ENCODE data around the gene IL17C.
A peak's percentile ranks its signal among the peaks of the same experiment; 100 is the strongest.

The IL17C gene

DNA sequence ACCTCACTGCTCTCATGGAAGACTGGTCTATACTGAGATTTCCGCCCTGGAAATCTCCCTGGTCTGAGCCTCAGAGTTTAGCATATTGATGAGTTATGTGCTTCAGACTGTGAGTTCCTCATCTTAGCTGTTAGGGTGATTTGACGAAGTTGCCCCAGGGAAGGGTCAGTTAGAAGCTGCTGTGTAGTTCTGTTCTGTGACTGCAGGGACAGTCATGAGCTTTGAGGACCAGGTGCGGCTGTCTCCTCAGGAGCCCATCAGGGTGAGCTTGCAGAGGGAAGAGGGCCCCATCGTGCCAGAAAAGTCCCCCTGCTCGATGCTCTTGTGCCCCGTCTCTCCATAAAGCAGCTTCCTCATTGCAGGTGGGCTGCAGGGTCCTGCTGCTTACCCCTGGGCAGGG is 28.3 kb upstream of the IL17C start:
- DNase-seq (ENCODE audit: low spot score): peak; percentile 62

DNA sequence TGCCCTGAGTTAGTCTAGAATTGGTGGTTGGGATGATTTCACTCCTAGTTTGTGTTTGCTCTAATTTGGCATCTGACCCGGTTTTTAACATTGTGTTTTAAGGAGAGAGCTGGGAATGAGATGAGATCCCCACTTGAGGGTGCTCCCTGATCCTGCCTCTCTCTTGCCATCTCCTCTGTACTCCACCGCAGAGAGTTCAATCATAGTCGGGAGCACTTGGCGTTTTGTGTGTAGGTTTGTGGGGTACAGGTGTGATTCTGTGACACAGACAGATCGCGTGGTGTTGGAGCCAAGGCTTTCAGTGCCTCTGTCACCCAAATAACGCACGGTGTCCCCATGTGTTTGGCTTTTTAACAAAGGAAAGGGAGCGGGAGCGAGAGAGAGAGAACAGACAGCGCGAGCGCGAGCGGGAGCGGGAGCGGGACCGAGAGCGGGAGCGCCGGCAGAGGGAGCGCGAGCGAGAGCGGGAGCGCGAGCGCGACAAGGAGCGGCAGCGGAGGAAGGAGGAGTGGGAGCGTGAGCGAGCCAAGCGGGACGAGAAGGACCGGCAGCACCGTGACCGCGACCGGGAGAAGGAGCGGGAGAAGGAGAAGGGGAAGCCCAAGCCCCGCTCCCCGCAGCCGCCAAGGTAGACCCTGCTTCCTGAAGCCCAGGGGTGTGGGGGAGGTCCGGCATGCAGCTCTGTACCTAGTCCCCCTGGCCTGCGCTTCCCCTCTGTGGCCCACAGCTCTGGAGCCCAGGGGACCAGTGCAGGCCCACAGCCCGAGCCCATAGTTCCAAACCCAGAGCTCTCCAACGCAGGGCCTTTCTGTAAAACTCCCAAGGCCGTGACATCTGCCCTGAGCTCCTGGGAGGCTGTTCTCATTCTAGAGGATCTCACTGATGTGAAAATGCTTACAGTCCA is 27.2 kb upstream of the IL17C start:
- no peak for DNase-seq (ENCODE audit: low spot score)

DNA sequence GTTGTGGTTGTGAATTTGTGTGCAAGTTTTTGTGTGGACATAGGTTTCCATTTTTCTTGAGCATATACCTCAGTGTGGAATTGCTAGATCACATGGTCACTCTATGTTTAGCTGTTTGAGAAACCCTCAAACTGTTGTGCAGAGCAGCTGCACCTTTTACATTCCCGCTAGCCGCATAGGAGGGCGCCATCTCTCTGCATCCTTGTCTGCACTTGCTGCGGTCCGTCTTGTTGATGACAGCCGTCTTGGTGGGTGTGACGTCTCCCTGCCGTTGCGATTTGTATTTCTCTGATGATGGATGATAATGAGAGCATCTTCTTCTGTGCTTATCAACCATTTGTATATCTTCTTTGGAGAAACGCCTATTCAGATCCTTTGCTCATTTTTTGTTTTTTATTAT is 25.1 kb upstream of the IL17C start:
- DNase-seq (ENCODE audit: low spot score): no peak

GRCh38 chr16:88613911-88614817 is 24.2 kb upstream of the IL17C start:
- DNase-seq (ENCODE audit: low spot score): no peak

DNA sequence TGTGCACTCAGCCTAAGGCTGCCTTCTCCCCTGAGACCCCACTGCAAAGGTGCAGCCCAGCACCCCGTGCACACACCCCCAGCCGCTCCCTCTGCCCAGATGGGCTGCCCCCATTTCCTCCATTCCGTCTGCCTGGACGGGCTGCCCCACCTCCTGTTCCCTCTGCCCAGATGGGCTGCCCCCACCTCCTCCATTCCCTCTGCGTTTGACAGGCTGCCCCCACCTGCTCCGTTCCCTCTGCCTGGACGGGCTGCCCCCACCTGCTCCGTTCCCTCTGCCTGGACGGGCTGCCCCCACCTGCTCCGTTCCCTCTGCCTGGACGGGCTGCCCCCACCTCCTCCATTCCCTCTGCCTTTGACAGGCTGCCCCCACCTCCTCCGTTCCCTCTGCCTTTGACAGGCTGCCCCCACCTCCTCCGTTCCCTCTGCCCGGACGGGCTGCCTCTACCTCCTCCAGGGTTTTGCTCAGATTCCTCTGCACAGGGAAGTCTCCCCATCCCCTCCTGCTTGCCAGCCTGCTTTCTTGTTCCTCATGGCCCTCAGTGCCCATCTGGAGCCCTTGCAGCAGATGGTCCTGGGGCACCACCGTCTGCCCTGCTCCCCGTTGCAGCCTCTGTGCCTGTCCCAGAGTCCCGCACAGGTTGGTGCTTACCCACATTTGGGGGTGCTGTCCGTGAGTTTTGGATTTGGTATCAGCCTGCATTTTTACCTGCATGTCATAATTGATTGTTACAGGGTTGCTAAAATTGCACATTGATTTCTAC is 23.4 kb upstream of the IL17C start:
- DNase-seq (ENCODE audit: low spot score): no peak

- DNase-seq (ENCODE audit: low spot score): no peak
These were observed 22.1 kb upstream of the IL17C start for GRCh38 chr16:88616320-88616719.

DNA sequence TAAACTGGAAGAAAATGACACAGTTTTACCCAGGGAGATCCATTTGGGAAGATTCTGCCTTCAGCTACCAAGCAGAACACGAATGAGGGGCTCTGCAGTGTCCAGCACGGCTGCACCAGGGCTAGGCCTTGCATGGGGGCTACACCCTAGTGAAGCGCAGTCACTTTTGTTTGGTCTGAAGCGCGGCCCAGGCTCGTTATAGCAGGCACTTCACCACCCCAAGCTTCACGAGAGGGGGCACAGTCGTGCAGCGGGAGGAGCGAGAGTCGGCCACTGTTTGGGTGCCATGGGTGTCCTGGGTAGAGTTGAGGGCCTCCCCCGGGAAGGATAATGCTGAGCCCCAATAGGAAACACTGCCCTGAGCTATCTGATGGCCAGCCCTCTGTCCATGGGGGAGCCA is 21.6 kb upstream of the IL17C start:
- no peak for DNase-seq (ENCODE audit: low spot score)

DNA sequence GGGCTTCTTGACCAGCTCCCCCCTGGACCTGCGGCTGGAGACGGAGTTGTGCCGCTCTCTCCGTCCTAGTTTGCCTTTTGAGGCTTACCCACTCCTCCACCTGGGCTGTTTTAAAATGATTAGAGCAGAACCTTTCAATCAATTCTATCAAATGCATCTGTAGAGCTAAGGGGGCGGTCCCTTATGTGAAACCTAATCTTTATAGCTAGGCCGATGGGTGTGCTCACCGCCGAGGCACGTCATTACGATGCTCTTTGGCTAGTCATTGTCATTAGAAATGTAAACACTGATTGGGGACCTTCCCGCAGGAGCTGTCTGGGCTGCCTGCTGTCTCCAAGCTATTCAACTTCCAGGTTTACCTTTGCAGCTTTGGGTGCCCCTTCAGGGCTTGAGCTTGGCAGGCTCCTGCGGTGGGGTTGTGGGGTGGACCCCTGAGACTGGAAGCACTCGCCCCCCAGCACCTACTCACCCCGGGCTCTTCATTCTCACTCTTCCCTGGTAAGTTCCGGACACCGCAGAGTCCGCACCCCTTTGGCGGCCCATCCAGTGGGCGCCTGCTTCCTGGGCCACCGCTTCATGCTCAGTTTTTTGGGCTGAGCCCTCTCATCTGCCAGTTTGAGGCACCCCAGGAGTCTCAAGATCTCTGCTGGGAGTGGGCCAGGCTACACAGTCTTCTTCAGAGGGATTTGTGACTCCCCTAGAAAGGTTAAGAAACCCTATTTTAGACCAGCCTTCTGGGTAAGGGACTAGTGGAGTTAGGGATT is 20.9 kb upstream of the IL17C start:
- peak; percentile 95 for DNase-seq (ENCODE audit: low spot score)

GRCh38 chr16:88618182-88618955 is 20.0 kb upstream of the IL17C start:
- DNase-seq (ENCODE audit: low spot score): peak; percentile 82

DNA sequence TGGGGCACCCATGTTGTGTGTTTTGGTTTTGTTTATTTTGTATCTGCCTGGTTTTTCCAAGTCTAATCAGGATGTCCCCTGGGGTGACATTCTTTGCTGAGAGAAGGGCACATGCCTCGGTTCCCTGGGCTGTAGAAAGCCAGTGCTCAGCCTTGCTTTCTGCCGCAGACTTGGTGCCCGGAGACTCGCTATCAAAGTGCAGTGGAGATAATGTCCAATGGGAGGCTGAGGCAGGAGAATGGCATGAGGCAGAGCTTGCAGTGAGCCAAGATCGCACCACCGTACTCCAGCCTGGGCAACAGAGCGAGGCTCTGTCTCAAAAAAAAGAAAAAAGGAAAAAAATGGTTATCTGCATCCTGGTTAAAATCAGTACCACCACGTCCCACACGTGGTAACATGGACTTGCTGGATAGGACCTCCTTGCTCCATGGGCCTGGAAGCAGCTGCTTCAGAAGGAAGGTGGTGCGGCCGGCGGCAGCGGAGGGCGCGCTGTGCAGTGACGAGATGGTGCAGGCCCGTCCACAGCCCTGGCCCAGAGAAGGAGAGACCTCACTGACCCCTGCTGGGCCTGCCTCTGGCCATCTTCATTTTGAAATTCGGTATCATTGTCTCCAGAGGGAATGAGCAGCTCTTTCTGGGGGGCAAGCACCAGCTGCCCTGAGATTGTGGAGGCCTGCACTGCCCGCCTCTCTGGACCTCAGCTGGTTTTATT is 19.3 kb upstream of the IL17C start:
- no peak for DNase-seq (ENCODE audit: low spot score)

- no peak for DNase-seq (ENCODE audit: low spot score)
These were observed 18.2 kb upstream of the IL17C start for GRCh38 chr16:88619859-88620815.

- DNase-seq (ENCODE audit: low spot score): no peak
These were observed 16.2 kb upstream of the IL17C start for GRCh38 chr16:88622125-88622524.

GRCh38 chr16:88622866-88623265 is 15.5 kb upstream of the IL17C start:
- no peak for DNase-seq (ENCODE audit: low spot score)

DNA sequence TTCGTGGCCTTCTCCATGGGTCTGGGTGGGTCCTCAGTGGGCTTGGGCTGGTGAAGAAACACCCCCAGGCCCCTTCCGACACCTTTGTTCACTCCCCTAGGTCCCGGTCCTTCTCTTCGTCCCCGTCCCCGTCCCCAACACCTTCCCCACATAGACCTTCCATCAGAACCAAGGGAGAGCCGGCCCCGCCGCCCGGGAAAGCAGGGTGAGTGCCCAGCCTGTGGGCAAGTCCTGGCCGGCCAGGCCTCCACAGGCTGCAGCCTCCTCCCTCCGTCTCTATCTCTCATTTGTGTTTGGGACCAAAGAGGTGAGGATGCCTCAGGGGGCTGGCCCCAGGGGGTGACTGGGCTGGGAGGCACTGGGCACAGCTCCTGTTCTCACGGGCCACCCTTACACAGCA is 14.5 kb upstream of the IL17C start:
- no peak for DNase-seq (ENCODE audit: low spot score)

DNA sequence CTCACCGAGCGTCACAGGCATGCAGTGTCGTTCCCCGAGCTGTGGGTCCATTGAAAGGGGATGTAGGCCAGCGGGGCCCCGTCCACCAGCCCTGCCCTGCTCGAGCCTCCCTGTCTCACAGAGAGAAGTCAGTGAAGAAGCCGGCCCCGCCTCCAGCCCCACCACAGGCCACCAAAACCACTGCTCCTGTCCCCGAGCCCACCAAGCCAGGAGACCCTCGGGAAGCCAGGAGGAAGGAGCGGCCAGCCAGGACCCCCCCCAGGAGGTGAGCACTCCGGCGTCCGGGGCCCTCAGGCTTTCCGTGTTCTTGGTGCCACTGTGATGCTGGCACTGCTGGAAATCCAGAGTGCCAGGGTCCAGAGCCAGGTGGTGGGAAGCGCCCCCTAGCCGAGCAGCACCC is 13.9 kb upstream of the IL17C start:
- DNase-seq (ENCODE audit: low spot score): no peak

GRCh38 chr16:88624977-88625576 is 13.3 kb upstream of the IL17C start:
- DNase-seq (ENCODE audit: low spot score): no peak

GRCh38 chr16:88626646-88627045 is 11.7 kb upstream of the IL17C start:
- no peak for DNase-seq (ENCODE audit: low spot score)

Data from HuH-7 (cell line).